Activated CD8-positive, alpha-beta memory T cell treated with anti-CD3 and anti-CD28 coated beads, Interleukin-2, amount 50 U/mL, for 24 hours (primary cell): ENCODE data around the gene KLHDC10.
"Not testable (repeated sequence)": the region's sequence is repeated elsewhere in the genome, so short reads cannot be mapped to it uniquely, and the experiment has no call there.

Experiments used
- DNase-seq: peaks from one replicate; pipeline ENCODE4 v3.0.0-alpha.2; 2020; ENCODE audit errors: extremely low read depth

Gene KLHDC10, protein sequence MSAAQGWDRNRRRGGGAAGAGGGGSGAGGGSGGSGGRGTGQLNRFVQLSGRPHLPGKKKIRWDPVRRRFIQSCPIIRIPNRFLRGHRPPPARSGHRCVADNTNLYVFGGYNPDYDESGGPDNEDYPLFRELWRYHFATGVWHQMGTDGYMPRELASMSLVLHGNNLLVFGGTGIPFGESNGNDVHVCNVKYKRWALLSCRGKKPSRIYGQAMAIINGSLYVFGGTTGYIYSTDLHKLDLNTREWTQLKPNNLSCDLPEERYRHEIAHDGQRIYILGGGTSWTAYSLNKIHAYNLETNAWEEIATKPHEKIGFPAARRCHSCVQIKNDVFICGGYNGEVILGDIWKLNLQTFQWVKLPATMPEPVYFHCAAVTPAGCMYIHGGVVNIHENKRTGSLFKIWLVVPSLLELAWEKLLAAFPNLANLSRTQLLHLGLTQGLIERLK

DNA sequence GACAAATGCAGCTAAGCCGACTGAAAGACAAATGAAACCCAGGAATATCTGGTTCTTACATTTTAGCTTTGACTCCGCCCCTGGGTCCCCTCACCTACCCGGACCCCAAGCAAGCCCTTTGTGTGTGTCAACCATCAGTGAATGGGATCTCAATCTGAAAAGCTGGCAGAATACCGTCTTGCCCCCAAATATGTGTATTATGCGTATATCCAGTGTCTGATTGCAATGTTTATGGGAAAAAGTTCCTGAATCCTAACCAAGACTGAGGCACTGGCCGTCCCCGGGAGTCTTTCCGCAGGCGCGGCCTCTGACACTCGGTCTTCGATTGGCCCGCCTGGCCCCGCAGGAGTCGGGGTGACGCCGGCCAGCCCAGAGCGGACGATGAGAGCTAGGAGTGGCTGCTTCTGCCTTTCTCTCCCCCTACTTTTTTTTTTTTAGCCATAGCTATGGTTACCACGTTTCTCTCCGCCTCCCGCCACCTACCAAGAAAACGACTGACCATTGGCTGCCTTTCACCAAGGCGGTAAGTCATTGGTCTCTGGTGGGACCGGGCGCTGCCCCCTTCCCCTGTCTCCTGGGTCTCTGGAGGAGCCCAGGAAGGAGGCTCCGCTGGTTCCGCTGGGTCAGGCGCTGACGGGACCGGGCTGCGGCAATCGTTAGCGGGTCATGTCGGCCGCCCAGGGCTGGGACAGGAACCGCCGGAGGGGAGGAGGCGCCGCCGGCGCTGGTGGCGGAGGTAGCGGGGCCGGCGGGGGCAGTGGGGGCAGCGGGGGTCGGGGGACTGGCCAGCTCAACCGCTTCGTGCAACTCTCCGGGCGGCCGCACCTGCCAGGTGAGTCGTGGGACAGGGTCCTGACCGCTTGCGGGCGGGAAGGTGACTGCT lies at the start of gene KLHDC10:
Gene KLHDC10 (plus strand): TSS at position 557 of the 883 bp plus-strand sequence. CDS start 110 bp downstream, at position 667.
- DNase-seq = peak; percentile 95

DNA sequence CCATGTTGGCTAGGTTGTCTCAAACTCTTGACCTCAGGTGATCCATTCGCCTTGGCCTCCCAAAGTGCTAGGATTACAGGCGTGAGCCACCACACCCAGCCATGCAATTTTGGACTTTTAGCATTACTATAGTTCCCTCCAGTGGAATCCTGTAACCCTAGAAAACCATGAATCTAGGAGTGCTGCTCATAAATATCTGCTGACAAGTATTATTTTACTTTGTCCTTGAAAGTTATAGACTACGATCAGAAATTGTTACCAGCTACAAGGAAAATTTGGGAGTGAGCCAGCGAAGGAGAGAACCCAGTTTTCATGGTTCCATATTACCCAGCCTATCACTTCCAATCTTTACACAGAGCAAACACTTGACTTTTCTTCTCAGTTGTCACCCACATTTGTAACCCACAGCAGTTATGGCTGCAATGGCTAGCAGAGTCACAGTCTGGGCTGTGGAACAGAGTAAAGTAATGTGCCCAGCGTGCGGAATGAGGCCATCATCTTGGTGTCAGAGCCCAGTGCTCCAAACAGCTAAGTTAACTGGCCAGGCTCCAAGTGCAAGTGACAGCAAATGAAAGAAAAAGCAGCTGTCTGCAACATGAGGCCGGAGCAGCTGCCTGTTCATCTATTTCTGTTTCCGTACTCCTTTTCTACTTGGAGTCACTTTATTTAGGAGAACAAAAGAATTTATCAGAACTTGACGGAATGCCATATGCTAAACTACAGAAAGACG lies 49.1 kb upstream of the KLHDC10 start:
- no peak for DNase-seq

DNA sequence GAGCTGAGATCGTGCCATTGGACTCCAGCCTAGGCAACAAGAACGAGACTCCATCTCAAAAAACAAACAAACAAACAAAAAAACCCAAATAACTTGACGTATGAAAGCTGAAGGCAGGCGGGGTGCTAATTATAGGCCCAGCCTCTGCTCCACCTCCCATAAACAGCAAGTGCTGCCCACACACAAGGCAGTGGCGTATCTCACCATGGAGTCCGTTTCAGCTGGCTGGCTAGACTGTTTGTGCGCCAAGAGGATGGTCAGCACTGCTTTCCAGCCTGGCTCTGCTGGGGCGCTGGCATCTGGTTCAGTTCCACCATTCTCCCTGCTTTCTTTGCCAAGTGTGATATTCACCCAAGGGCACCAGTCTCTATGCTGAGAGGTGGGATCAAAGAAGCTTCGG lies 48.2 kb upstream of the KLHDC10 start:
- DNase-seq = no peak

DNA sequence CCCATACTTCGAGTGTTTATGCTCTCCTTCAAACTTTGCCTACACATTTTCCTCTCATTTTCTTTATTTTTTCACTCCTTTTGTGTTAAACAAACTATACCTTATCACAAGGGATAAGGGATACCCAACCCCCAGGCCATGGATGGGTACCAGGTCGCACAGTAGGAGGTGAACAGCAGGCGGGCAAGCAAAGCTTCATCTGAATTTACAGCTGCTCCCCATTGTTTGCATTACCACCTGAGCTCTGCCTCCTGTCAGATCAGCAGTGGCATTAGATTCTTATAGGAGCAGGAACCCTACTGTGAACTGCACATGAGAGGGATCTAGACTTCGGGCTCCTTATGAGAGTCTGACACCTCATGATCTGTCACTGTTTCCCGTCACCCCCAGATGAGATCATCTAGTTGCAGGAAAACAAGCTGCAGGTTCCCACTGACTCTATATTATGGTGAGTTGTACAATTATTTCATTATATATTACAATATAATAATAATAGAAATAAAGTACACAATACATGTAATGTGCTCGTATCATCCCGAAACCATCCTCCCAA lies 47.6 kb upstream of the KLHDC10 start:
- no peak for DNase-seq

DNA sequence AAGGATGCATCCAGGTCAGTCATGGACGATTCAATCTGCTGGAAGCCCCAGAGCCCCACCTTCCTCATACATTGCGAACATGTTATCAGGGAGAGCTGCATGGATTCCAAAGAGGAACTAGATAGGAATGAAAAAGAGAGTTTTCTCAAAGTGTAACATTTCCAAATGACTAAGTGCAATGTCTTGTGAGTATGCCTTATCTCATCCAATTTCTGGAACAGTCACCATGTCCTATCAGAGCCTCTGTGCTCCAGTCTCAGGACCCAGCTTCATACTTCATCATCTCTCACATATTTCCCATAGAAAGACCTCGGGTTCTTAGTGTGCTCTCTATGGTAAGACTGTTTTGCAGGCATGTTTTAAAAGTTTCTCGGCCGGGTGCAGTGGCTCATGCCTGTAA lies 45.9 kb upstream of the KLHDC10 start:
- DNase-seq = no peak

DNA sequence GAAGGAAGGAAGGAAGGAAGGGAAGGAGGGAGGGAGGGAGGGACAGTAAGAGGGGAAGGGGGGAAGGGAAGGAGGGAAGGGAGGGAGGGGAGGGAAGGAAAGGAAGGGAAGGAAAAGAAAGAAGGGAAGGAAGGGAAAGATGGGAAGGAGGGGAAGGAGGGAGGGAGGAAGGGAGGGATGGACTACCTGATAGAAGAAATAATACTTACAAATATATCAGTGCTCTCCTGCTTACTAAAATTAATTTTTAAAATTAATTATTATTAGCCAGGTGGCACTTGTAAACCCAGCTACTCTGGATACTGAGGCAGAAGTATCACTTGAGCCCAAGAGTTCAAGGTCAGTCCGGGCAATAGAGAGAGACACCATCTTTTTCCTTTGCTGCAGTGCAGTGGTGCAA lies 37.6 kb upstream of the KLHDC10 start:
- DNase-seq = no peak

DNA sequence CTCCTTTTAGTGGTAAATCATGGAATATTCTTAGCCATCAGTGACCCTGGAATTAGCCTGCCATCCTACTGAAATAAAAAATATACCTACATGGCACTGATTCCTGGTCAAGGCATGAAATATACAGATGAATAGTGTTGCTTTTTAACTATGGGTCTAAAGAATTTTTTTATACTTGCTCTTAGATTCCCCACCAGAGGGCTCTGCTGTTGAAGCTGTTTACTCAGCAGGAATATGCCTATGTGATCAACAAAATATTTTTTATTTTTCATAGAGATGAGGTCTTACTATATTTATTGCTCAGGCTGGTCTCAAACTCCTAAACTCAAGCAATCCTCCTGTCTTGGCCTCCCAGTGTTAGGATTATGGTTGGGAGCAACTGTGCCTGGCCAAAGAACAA lies 32.6 kb upstream of the KLHDC10 start:
- DNase-seq = no peak

DNA sequence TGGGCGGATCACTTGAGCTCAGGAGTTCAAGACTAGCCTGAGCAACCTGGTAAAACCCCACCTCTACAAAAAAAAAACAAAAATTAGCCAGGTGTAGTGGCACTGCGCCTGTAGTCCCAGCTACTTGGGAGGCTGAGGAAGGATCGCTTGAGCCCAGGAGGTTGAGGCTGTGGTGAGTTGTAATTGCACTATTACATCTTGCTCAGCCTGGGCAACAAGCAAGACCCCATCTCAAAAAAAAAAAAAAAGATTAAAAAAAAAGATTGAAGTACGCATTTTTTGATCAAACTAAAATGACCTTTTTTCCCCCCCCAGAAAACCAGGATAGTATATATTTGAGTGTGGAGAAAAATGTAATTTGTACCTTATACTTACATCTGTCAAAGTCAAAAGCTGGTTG lies 29.8 kb upstream of the KLHDC10 start:
- DNase-seq = no peak

DNA sequence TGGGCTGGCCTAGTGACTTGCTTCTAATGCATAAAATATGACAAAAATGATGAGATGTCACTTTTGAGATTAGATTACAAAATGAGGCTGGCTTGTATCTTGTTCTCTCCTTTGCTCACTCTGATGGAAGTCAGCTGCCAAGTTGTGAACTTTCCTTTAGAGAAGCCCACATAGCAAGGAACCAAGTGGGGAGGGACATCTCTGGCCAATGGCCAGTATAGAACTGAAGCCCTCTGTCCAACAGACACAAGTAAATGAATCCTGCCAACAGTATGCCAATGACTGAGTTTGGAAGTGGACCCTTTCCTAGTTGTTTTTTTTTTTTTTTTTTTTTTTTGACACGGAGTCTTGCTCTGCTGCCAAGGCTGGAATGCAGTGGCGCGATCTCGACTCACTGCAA lies 22.5 kb upstream of the KLHDC10 start:
- DNase-seq = no peak

DNA sequence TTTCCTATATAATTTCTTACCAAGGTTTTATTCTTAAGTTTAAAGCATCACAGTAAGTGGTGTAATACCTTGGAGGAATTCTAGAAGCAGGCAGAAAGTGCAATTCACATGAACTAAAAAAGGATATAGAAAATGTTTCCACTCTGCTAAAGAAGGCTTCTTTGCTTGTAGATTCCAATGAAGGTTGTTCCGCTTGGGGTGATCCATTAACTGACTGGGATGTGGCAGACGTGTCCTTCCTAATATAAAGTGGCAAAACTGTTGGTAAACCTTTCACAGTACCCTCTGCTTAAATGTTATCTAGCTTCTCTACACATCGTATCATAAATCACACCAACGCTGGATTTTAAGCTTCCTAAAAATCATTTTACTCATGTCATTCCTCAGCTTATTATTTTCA lies 21.4 kb upstream of the KLHDC10 start:
- DNase-seq = no peak

DNA sequence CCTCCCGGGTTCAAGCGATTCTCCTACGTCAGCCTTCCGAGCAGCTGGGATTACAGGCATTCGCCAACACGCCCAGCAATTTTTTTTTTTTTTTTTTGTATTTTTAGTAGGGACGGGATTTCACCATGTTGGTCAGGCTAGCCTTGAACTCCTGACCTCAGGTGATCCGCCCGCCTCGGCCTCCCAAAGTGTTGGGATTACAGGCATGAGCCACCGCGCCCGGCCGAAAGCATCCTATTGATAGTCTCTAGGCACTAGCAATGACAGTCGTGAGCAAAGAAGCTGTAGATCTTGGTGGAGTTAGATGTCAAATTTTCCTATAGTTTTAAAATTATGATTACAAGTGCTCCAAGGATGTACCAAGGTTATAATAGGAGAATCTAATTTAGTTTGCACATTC lies 18.1 kb upstream of the KLHDC10 start:
- not testable (repeated sequence) for DNase-seq

DNA sequence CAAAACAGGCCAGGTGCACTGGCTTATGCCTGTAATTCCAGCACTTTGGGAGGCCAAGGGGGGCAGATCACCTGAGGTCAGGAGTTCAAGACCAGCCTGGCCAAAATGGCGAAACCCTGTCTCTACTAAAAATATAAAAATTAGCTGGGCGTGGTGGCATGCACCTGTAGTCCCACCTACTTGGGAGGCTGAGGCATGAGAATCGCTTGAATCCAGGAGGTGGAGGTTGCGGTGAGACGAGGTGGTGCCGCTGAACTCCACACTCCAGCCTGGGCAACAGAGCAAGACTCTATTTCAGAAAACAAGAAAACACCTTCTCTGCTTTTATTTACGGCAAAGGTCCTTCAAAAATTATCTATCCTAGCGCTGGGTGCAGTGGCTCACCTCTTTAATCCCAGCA lies 15.1 kb upstream of the KLHDC10 start:
- DNase-seq = not testable (repeated sequence)

DNA sequence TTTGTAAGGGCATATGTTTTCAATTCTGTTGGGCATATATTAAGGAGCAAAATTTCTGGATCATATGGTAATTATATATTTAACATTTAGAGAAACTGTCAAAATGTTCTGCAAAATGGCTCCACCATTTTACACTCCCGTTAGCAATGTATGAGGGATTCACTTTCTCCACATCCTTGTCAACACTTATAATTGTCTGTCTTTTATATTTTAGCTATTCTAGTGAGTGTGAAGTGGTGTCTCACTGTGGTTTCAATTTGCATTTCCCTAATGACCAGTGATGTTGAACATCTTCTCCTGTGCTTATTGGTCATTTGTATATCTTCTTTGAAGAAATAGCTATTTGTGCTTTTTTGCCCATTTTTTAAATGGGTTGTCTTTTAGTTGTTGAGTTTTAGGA lies 8.1 kb upstream of the KLHDC10 start:
- DNase-seq = no peak

DNA sequence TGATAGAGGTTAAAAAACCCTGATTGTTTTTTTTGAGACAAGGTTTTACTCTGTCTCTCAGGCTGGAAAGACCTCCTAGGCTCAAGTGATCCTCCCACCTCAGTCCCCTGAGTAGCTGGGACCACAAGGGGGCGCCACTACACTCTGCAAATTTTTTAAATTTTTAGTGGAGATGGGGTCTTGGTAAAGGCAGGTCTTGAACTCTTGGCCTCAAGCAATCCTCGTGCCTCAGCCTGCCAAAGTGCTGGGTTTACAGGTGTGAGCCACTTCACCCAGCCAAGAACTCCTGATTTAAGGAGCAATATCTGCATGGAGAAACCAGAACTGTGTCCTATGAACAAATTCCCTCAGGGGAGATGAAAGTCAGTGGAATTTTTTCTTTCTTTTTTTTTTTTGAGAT lies 7.3 kb upstream of the KLHDC10 start:
- peak; percentile 55 for DNase-seq

DNA sequence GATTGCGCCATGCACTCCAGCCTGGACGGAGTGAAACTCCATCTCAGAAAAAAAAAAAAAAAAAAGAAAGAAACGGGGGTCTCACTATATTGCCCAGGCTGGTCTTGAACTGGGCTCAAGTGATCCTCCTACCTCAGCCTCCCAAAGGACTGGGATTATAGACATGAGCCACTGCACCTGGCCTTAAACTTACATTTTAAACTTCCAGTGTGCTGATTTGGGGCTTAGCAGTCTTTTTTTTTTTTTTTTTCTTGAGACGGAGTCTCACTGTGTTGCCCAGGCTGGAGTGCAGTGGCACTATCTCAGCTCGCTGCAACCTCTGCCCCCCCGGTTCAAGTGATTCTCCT lies 5.8 kb upstream of the KLHDC10 start:
- not testable (repeated sequence) for DNase-seq

DNA sequence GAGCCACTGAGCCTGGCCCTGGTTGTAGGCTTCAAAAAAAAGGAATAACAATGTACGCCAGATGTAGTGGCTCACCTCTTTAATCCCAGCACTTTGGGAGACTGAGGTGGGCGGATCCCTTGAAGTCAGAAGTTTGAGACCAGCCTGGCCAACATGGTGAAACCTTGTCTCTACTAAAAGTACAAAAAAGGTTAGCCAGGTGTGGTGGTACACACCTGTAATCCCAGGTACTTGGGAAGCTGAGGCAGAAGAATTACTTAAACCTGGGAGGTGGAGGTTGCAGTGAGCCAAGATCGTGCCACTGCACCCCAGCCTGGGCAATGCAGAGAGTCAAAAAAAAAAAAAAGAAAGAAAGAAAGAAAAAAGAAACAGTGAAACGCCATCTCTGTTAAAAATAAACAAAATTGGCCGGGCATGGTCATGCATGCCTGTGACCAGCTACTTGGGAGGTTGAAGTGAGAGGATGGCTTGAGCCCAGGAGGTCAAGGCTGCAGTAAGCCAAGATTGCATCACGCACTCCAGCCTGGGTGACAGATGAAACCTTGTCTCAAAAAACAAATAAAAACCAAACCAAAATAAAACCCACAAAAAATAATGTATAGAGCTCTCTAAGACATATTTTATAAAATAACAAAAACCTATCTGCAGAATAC lies 4.7 kb upstream of the KLHDC10 start:
- DNase-seq = no peak

DNA sequence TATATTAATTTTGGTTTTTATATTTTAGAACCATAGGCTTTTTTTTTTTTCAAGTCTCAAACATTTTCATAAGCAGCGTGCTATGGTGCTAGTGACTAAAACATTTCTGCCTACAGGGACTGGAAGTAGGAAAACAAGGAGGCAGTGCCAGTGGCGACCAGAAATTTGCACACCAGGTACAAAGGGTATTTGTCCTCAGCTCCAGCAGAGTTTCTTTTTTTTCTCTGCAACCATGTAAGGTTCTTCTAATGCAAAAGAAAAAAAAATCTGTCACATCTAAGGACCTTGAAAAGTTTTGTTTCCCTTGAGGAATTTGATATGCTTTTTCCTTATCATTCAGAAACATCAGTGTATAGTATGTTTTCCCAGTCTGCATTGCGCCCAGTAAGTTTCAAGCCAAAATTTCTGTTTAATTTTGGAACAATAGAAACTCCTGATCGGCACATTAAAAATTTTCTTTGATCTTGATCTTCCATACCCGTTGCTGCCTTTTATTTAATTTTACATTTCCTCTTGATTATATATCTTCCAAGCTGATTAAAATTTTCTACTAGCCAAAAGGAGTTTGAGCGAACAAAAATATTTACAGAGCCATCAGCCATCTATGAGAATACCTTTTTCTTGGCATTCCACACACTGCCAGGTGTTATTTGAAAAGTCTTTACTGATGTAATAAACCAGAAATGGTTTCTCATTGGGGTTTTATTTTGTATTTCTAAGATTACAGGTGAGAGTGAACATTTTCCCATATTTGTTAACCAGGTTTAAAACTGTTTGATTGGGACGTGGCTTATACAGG lies 956 bp upstream of the KLHDC10 start:
- DNase-seq = no peak

DNA sequence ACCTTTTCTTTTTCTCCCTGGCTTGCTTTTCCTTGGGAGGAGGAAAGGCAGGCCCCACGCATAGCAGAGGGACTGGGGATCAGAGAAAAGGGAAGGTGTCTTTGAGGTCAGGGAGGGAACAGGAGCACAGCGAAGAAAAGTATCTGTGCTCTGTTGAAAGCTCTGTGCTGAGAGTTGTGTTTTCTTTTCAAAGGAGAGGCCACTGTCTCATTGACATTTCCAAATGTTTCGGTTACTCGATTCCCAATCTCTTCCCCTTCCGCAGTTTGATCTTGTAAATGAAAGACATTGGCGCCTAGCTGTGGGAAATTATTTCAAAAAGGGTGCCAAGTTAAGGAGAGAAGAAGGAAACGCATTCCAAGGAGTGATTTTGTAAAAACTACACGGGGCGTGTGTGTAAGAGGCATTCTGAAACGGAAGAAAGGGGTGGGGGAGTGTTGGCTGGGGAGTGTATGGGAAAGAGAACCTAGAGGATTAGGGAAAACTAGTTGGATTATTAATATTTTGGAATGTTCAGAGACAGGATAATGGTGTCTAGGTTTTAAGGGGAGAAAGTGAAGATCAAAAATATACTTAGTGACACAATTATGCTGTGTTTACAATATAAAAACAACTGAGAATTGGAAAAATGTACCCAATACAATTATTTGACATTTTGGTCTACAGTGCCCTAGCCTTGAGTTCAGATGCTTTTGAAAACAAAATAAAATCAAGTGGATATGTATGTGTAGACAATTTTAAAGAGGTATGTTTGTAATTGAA lies 708 bp downstream of the KLHDC10 start:
- no peak for DNase-seq

DNA sequence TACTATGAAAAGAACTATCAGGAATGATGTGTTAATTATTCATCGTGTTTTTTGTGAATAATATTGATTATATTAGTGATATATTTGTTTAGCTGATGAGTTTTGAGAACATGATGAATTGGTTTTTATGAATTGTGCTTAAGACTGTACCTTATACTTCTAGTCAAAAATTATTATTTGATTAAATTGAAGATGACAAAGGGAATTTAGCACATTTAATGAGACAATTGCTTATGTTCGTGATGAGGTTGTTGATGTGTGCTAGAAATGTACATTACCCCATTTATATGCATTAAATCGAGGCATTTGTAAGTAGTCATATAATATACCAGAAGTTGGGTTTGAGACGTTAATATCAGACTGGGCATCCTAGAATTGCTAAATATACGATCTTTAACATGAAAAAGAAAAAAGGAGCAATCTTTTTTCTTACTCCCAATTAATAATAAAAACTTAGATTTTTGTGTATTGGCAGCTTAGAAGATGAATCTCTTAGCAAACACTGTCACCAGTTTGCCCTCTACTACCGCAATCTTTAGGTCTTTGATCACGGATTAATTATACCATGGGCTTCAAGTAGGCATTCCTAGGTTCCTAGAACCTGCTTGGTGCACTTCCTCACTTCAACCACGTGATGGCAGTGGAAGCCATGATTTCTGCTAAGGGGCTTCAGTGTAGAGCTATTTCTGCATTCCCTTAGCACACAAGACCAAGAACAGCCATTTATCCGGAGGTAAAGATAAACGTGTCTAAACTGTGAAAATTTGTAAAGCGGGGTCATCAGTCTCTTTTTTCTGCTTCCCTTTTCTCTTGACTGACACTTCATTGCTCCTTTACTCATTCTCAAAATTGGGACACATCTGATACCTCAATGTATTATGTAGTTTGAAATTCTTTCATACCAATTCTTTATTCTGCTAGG lies 1.6 kb downstream of the KLHDC10 start:
- no peak for DNase-seq
